Cardiac atrium fibroblast (primary cell): ENCODE measurements around the gene ASF1B. TPM values are rescaled to one million over a fixed set of nuclear protein-coding genes. Genes with fewer than 3 reads are reported as not detected.

Experiments used
- total RNA-seq: library from RNA; depleted of rRNA; stranded (reverse); fragments of >200 nt; gene quantifications from 2 replicates; pipeline ENCODE4 v1.2.3, GENCODE V29; 2015

The ASF1B gene
- total RNA-seq = 5.7 and 19.5 TPM in 2 replicates

DNA sequence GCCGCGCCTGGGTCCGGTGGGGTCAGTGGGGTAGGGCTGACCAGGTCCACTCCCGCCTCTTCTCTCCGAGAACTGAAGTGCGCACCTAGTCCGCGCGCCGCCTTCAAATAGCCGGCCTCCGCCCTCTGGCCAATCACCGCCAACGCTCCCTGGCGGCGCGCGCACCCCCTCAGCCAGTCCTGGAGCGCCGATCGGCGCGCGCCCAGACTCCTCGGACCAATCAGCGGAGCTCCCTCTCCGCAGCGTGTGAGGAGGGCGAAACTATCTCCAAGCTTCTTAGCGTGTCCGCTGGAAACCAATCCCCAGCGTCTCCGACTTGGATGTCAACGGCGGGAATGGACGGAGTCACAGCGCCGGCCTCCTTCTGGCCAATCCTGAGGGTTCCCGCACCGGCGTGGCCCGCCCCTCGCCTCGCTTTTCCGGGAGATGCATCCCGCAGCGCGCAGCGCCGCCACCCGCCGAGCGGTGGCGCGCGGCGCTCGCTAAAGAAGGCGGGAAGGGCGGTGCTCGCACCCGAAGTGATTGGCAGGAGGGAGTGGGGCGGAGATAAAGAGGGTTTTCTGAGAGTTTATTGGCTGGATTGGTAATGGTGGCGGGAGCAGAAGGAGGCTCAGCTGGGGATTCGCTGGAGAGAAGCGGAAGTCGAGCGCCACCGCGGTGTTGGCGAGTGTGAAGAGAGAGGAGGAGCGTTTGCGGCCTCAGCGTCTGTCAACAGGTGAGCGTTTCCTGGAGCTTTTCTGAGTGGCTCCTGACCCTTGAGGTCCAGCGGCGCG is at the start of gene ASF1B:
TSS of gene ASF1B (minus strand) at position 81 of the 773 bp plus-strand sequence. CDS start 133 bp downstream, outside the sequence.

DNA sequence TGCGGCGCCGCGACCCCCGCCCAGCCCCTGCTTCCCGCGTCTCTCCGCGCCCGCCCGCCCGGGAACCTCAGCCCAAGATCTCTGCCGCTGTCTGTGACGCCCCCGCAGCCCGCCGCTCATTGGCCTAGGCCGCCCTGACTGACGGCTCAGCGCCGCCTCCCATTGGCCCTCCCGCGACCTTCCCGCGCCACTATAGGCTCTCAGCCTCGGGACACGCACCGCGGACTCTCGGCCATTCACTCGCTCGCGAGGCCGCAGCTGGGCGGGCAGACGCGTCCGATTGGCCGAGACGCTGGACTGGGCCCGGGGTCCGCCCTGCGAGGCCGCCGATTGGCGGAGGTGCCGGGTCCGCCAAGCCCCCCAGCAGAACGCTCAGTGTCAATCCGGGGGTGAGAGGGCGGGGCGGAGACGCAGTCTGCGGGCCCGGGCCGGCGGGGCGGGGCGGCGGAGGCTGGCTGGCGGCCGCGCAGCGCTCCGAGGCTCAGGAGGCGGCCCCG is 18.7 kb downstream of the ASF1B start, which contains the start of gene PRKACA:
TSS of gene PRKACA (minus strand) at position 95 of the 497 bp plus-strand sequence. CDS start 215 bp downstream, outside the sequence.

GRCh38 chr19:14090509-14091080 is 45.8 kb downstream of the ASF1B start, which contains the start of gene SAMD1:
SAMD1 (minus strand) TSS chr19:14090751.

GRCh38 chr19:14085309-14085995 is 50.9 kb downstream of the ASF1B start, which contains the start of gene C19orf67:
C19orf67 (minus strand) TSS chr19:14085783; CDS start chr19:14085627, 156 bp downstream.

DNA sequence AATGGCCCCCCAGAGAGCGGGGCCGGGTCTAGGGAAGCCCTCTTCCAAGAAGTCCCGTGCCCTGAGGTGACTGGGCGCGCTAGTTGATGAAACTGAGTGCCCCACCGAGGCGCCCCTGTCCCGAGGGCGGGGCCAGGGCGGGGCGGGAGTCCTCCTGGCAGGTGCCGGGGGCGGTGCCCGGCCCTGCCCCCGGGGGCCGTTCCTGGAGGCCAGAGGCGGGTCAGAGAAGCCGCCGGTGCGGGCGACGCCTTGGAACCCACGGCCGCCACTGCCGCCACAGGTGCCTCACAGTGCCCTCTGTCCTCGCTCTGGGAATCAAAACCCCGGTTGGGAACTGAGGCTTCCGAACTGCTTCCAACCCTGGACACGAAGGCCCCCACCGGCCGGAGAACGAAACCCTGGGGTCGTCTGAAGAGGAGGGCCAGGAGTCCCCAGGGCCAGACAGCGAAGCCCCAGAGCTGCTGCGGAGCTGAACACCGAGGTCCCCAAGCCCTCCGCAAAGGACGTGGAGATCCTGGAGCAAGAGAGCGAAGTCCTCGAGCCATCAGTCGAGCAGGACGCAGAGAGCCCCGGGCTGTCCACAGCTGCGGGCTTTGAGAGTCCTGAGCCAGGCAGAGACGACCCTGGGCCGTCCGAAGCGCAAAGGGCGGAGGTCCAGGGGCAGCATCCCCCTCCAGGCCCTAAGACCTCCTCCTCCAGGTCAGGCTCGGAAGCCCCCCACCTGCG is 63.7 kb downstream of the ASF1B start, which contains the start of gene MISP3:
TSS of gene MISP3 (plus strand) at position 252 of the 726 bp plus-strand sequence. CDS start 524 bp downstream, outside the sequence.

Other genes with a start within 250 kb of the ASF1B start
- 0.18 and 0.49 TPM in 2 replicates for gene BRME1, start 230.5 kb downstream of the ASF1B start, total RNA-seq
- gene CC2D1A, start 230.4 kb downstream of the ASF1B start, total RNA-seq = 16.6 and 16.8 TPM in 2 replicates
- 0.36 TPM in 1 of 2 replicates, not detected in the other for gene PODNL1, start 198.2 kb downstream of the ASF1B start, total RNA-seq
- 16.2 and 20.9 TPM in 2 replicates for gene DCAF15, start 184.1 kb downstream of the ASF1B start, total RNA-seq
- 2.0 and 4.9 TPM in 2 replicates for gene RFX1, start 130.3 kb downstream of the ASF1B start, total RNA-seq
- gene RLN3, start 108.4 kb downstream of the ASF1B start, total RNA-seq = not detected in 2 replicates
- gene IL27RA, start 104.8 kb downstream of the ASF1B start, total RNA-seq = 1.1 TPM in 2 replicates
- gene PALM3, start 74.5 kb downstream of the ASF1B start, total RNA-seq = 0.54 TPM in 1 of 2 replicates, not detected in the other
- 0.65 TPM in 1 of 2 replicates, not detected in the other for gene MISP3, start 63.8 kb downstream of the ASF1B start, total RNA-seq
- gene C19orf67, start 50.8 kb downstream of the ASF1B start, total RNA-seq = not detected in 2 replicates
- 33.2 and 49.4 TPM in 2 replicates for gene SAMD1, start 45.8 kb downstream of the ASF1B start, total RNA-seq
- 59.8 and 75.0 TPM in 2 replicates for gene PRKACA, start 18.8 kb downstream of the ASF1B start, total RNA-seq
- gene ADGRL1, start 69.6 kb upstream of the ASF1B start, total RNA-seq = 7.6 and 9.1 TPM in 2 replicates
- gene ADGRE5, start 244.9 kb upstream of the ASF1B start, total RNA-seq = 46.8 and 64.2 TPM in 2 replicates